Uterus (tissue), 4 donors: Measurements from ENCODE around the gene CR2. TPM values are rescaled to one million over a fixed set of nuclear protein-coding genes. Genes with fewer than 3 reads are reported as not detected.

Source experiments
- total RNA-seq, 4 donors: library from RNA; depleted of rRNA in 3 of 4; stranded (reverse); fragments of >200 nt in 3 of 4; gene quantifications; one replicate each; pipeline versions ENCODE4 v1.1.0 to v1.2.4, GENCODE V29; 2014 to 2023
- donor health status: DM: yes; HTN: yes; CAD: no.

CR2 gene
- total RNA-seq, 4 donors from 2014 or later = 0.28 TPM; not detected in 3

Other genes starting within 250 kb of the CR2 start
- 100 to 1,000 TPM in 1 of 4 donors, 10 to 100 TPM in 3; 27.2 to 224 (median 59.5) TPM for gene CD55, start 132.7 kb upstream of the CR2 start, total RNA-seq
- 1 to 10 TPM; 1.8 to 3.7 (median 2.5) TPM for gene CR1, start 41.8 kb downstream of the CR2 start, total RNA-seq
- under 1 TPM in 1 of 4 donors, not detected in 3; 0.14 TPM for gene CR1L, start 190.8 kb downstream of the CR2 start, total RNA-seq